Transverse colon (tissue), 4 donors: ENCODE data around the gene CADM3. TPM values are rescaled to one million over a fixed set of nuclear protein-coding genes. Genes with fewer than 3 reads are reported as not detected.

ENCODE experiments used
- DNase-seq: peaks from one replicate; pipeline ENCODE4 v3.0.0-alpha.2; 2019
- H3K27ac ChIP-seq, 4 donors: fragments of 200-600 bp; sonication (generic); 2 replicates each; pipeline ENCODE4 v1.5.1; 2016 to 2018; ENCODE audit warnings: inconsistent platforms in 4 of 4
- H3K27me3 ChIP-seq: fragments of 200-600 bp; sonication (generic); 2 replicates; pipeline ENCODE4 v1.5.1; 2017; ENCODE audit warnings: inconsistent platforms
- H3K36me3 ChIP-seq, 4 donors: fragments of 200-600 bp; sonication (generic); 2 replicates each; pipeline ENCODE4 v1.5.1; 2017 to 2019; ENCODE audit warnings: inconsistent platforms in 4 of 4
- H3K4me1 ChIP-seq, 4 donors: fragments of 200-600 bp; sonication (generic); 2 replicates each; pipeline ENCODE4 v1.5.1; 2017 to 2020; ENCODE audit warnings: inconsistent platforms in 4 of 4
- H3K4me3 ChIP-seq, 4 donors: fragments of 200-600 bp; sonication (generic); 1 replicate in 1 of 4; 2 replicates in 3 of 4; pipeline versions ENCODE4 v1.5.1 to v1.6.1; 2017 to 2019; ENCODE audit warnings: inconsistent platforms in 4 of 4
- H3K9me3 ChIP-seq, 2 donors: fragments of 200-600 bp; sonication (generic); 2 replicates each; pipeline ENCODE4 v1.5.1; 2017 to 2019; ENCODE audit warnings: inconsistent platforms in 2 of 2
- CTCF ChIP-seq, 5 experiments: fragments of 200-600 bp in 3 of 5; fragments of 450-650 bp in 2 of 5; sonication (generic) in 3 of 5; IDR thresholded peaks; 1 replicate in 2 of 5; 2 replicates in 3 of 5; pipeline ENCODE4 v1.5.1; 2016 to 2017; ENCODE audit warnings: antibody characterized with exemption in 5 of 5, inconsistent platforms in 3 of 5, mild to moderate bottlenecking in 2 of 5, moderate library complexity in 1 of 5
- EP300 ChIP-seq: sonication (generic); formaldehyde crosslinking; IDR thresholded peaks from one replicate; pipeline ENCODE4 v1.6.1; 2017; ENCODE audit warnings: antibody characterized with exemption, low read depth
- POLR2A ChIP-seq: fragments of 450-650 bp; IDR thresholded peaks from one replicate; pipeline ENCODE4 v1.6.1; 2016; ENCODE audit warnings: antibody characterized with exemption, mild to moderate bottlenecking, moderate library complexity
- POLR2AphosphoS5 ChIP-seq, 3 donors: sonication (generic); formaldehyde crosslinking; IDR thresholded peaks; one replicate each; pipeline ENCODE4 v1.6.1; 2016; ENCODE audit warnings: antibody characterized with exemption in 3 of 3
- WGBS, 2 donors: methylation state at CpG; one replicate each; pipeline ENCODE4 v1.1.5; 2018; ENCODE audit warnings: low coverage in 1 of 2; 5-methylcytosine and 5-hydroxymethylcytosine counted together
- in situ Hi-C, 4 donors: fragments of 200-750 bp; cut with MboI; loops; one replicate each; pipeline versions ENCODE4 v1.15.0 to v1.15.1; 2017; ENCODE audit warnings: low sequenced_read_pairs in 3 of 4, low pct_ligation_motif_present in 1 of 4, low pct_unique_long_range_greater_than_20kb in 1 of 4
- intact Hi-C: fragments of 100-400 bp; cut with DNase I; formaldehyde crosslinking; loops from one replicate; pipeline ENCODE4 v1.15.1; 2023; ENCODE audit warnings: low total_unique reads
- total RNA-seq, 4 donors: library from RNA; depleted of rRNA; stranded (reverse); fragments of >200 nt; gene quantifications; one replicate each; pipeline ENCODE4 v1.1.0, GENCODE V29; 2016

The CADM3 gene
- total RNA-seq, 4 donors from 2014 or later: 3.4 to 6.5 (median 5.1) TPM

DNA sequence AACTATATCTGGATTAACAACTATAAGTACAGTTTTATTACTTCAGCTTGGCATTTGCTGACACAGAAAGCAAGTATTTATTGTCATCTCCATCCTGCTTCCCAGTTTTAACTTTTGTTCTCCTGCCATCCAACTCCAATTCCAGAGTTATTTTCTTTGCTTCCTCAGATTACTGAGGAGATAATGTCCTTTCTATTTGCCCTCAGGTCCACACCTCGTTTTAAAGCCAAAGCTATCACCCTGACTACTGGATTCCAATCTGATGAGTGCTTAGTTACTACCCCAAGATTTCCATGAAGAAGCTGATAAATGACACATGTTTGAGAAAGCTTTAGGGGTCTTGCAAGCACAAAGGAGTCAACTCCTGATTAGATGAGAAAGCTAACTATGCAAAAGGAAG, 58.5 kb downstream of the CADM3 start:
- WGBS, 2 donors: 10 to 20% methylated on average over 1 of the region's 1 CpG
- Histone ChIP-seq H3K4me3 (no peak overlapping the region), H3K27ac (no peak overlapping the region), H3K36me3 (no peaks in the 10 kb centered on the region), H3K4me1 (no peaks in the 10 kb centered on the region), H3K9me3 (no peaks in the 10 kb centered on the region), H3K27me3 (peaks cover 2% of the 10 kb centered on the region)
- in situ Hi-C loops: no loop called here
- no peak for TF ChIP-seq EP300
- no peak for TF ChIP-seq POLR2A
- no peak for TF ChIP-seq POLR2AphosphoS5 (IDR thresholded peaks at IDR 0.05)
- TF ChIP-seq CTCF (IDR thresholded peaks at IDR 0.05): no peak
- intact Hi-C loops: no loop called here
- no peak for DNase-seq

GRCh38 chr1:159239551-159240220, 68.3 kb downstream of the CADM3 start:
- 56 to 66% methylated on average over 4 of the region's 4 CpGs for WGBS, 2 donors
- TF ChIP-seq POLR2A: no peak
- TF ChIP-seq CTCF (IDR thresholded peaks at IDR 0.05): no peak
- no peak for TF ChIP-seq POLR2AphosphoS5 (IDR thresholded peaks at IDR 0.05)
- no peak for TF ChIP-seq EP300
- Histone ChIP-seq H3K36me3 (no peaks in the 10 kb centered on the region), H3K4me3 (no peak overlapping the region), H3K9me3 (peaks cover 0 to 3% of the 10 kb centered on the region in 2 donors), H3K27ac (no peak overlapping the region), H3K27me3 (no peaks in the 10 kb centered on the region), H3K4me1 (no peaks in the 10 kb centered on the region)
- intact Hi-C loops: no loop called here
- DNase-seq: no peak
- in situ Hi-C loops: no loop called here

GRCh38 chr1:159247266-159247665, 75.9 kb downstream of the CADM3 start:
- in situ Hi-C loops: no loop called here
- peaks cover 0 to 3% of the 10 kb centered on the region in 2 donors for H3K9me3 ChIP-seq
- no peak for DNase-seq
- no peak overlapping the region for H3K27ac ChIP-seq
- H3K36me3 ChIP-seq: no peaks in the 10 kb centered on the region
- H3K4me1 ChIP-seq: no peaks in the 10 kb centered on the region
- no peak overlapping the region for H3K4me3 ChIP-seq
- TF ChIP-seq CTCF (IDR thresholded peaks at IDR 0.05) (no peak), POLR2A (no peak), EP300 (no peak), POLR2AphosphoS5 (IDR thresholded peaks at IDR 0.05) (no peak)
- no peaks in the 10 kb centered on the region for H3K27me3 ChIP-seq
- intact Hi-C loops: no loop called here
- 93% methylated on average over 3 of the region's 3 CpGs; no CpG with 5 or more reads in 1 of the 2 donors for WGBS, 2 donors

- H3K27ac ChIP-seq: no peak overlapping the region
- TF ChIP-seq CTCF (IDR thresholded peaks at IDR 0.05) (no peak), POLR2A (no peak), EP300 (no peak), POLR2AphosphoS5 (IDR thresholded peaks at IDR 0.05) (no peak)
- intact Hi-C loops (no loop called here), in situ Hi-C loops (no loop called here)
- no peaks in the 10 kb centered on the region for H3K27me3 ChIP-seq
- peaks cover 0 to under 1% of the 10 kb centered on the region in 2 donors for H3K9me3 ChIP-seq
- DNase-seq: no peak
- no peaks in the 10 kb centered on the region for H3K36me3 ChIP-seq
- H3K4me3 ChIP-seq: no peak overlapping the region
- no peaks in the 10 kb centered on the region for H3K4me1 ChIP-seq
- WGBS, 2 donors: 60 to 63% methylated on average over 1 of the region's 1 CpG
These were observed 76.9 kb downstream of the CADM3 start for GRCh38 chr1:159248311-159248710.
